MM.1S (cell line): ENCODE data around the gene TMED7.

Source experiments
- CTCF ChIP-seq: fragments of 300-600 bp; sonication (generic); IDR thresholded peaks from 2 replicates; pipeline ENCODE4 v1.5.1; 2016; ENCODE audit warnings: antibody characterized with exemption, low read length, mixed read lengths
- EZH2 ChIP-seq: fragments of 300-600 bp; sonication (generic); optimal IDR thresholded peaks from 2 replicates; pipeline ENCODE3; 2017; ENCODE audit warnings: low read depth, mild to moderate bottlenecking, antibody characterized with exemption, low read length, mixed read lengths

- TF ChIP-seq CTCF (no peak), EZH2 (no peak)
Measured at GRCh38 chr5:115639377-115639776, 13.5 kb upstream of the TMED7 start.
